A673 (cell line): ENCODE measurements around the gene CDKN3. TPM values are rescaled to one million over a fixed set of nuclear protein-coding genes. Genes with fewer than 3 reads are reported as not detected.

ENCODE experiments used
- BruUV-seq: library from RNA; stranded (reverse); fragments of 400-500 nt; replicated peaks from 2 replicates; lab custom pipeline; 2021; lab: Mats Ljungman, UMichigan
- CTCF ChIA-PET: fragments of 300-600 bp; sonication (Branson Sonifier 250); formaldehyde crosslinking; loops from one replicate; lab custom pipeline; 2022; ENCODE audit warnings: antibody characterized with exemption; lab: Charles Lee
- POLR2A ChIA-PET: fragments of 300-600 bp; sonication (Branson Sonifier 250); formaldehyde crosslinking; loops from one replicate; lab custom pipeline; 2022; ENCODE audit warnings: antibody characterized with exemption; ENCODE audit not compliant: low non-redundant PET; lab: Charles Lee
- DNase-seq: peaks from one replicate; pipeline ENCODE4 v3.0.0-alpha.2; 2015; ENCODE audit warnings: low spot score
- H3K27ac ChIP-seq: fragments of 200-600 bp; sonication (generic); 2 replicates; pipeline ENCODE4 v1.5.1; 2016; ENCODE audit warnings: mixed run types, low read depth, mild to moderate bottlenecking, mixed read lengths, antibody characterized with exemption, low read length; ENCODE audit not compliant: poor library complexity, severe bottlenecking
- H3K27me3 ChIP-seq: fragments of 200-600 bp; sonication (generic); replicated peaks from 2 replicates; pipeline ENCODE4 v1.6.1; 2017; ENCODE audit warnings: mixed run types, low read depth, mild to moderate bottlenecking, mixed read lengths, antibody characterized with exemption, low read length; ENCODE audit not compliant: insufficient read depth, poor library complexity
- H3K36me3 ChIP-seq: fragments of 200-600 bp; sonication (generic); 2 replicates; pipeline ENCODE4 v1.6.1; 2016; ENCODE audit warnings: mixed run types, mild to moderate bottlenecking, mixed read lengths, antibody characterized with exemption, low read length; ENCODE audit not compliant: insufficient read depth, poor library complexity, severe bottlenecking
- H3K4me1 ChIP-seq: fragments of 200-600 bp; sonication (generic); 2 replicates; pipeline ENCODE4 v1.6.1; 2017; ENCODE audit warnings: mixed run types, mild to moderate bottlenecking, mixed read lengths, antibody characterized with exemption, low read length; ENCODE audit not compliant: insufficient read depth, poor library complexity, severe bottlenecking
- H3K4me3 ChIP-seq: fragments of 200-600 bp; sonication (generic); 2 replicates; pipeline ENCODE4 v1.5.1; 2016; ENCODE audit warnings: low read depth, mixed run types, mild to moderate bottlenecking, mixed read lengths, low read length; ENCODE audit not compliant: poor library complexity, severe bottlenecking
- H3K9me3 ChIP-seq: fragments of 200-600 bp; sonication (generic); 2 replicates; pipeline ENCODE4 v1.6.1; 2016; ENCODE audit warnings: mixed run types, low read depth, mild to moderate bottlenecking, mixed read lengths, antibody characterized with exemption, low read length; ENCODE audit not compliant: poor library complexity, severe bottlenecking
- CTCF ChIP-seq: fragments of 300-800, 200-600 bp; sonication (generic); conservative IDR thresholded peaks from 2 replicates; pipeline ENCODE4 v1.5.1; 2017; ENCODE audit warnings: low read depth, mild to moderate bottlenecking, antibody characterized with exemption, low read length, moderate library complexity, mixed read lengths
- EZH2 ChIP-seq: fragments of 200-600 bp; sonication (generic); IDR thresholded peaks from 2 replicates; pipeline ENCODE4 v1.6.1; 2017; ENCODE audit warnings: borderline replicate concordance, low read depth, mild to moderate bottlenecking, mixed read lengths, antibody characterized with exemption, low read length; ENCODE audit not compliant: poor library complexity, severe bottlenecking
- intact Hi-C: fragments of 100-400 bp; cut with micrococcal nuclease; formaldehyde crosslinking; loops from one replicate; pipeline ENCODE4 v1.10.0; 2022; ENCODE audit not compliant: unreplicated experiment
- total RNA-seq: library from RNA; stranded (reverse); gene quantifications from 2 replicates; pipeline ENCODE4 v1.2.3, GENCODE V29; 2021

The CDKN3 gene
- total RNA-seq, 1 experiment from 2014 or later, result 108 TPM

- DNase-seq, result peak; percentile 77
- ChIA-PET POLR2A (no interaction called here), CTCF (interaction anchor here (0.6 to 1.6 kb wide), 14 partner anchors 9 to 1514 kb away, joined by 3 to 12 read pairs (median 4); no protein-coding TSS in a partner anchor)
- peaks cover 19% of the 10 kb centered on the region for H3K4me1 ChIP-seq
- no peak for TF ChIP-seq EZH2
- TF ChIP-seq CTCF, result peak; percentile 84
- no peaks in the 10 kb centered on the region for H3K36me3 ChIP-seq
- no peaks in the 10 kb centered on the region for H3K9me3 ChIP-seq
- no TSS peak for BruUV-seq
- H3K27me3 ChIP-seq, result no peaks in the 10 kb centered on the region
- intact Hi-C loops, result loop anchor here (1.0 kb wide), 1 partner anchor 935 kb away; no protein-coding TSS in a partner anchor
- H3K27ac ChIP-seq, result no peak overlapping the region
- H3K4me3 ChIP-seq, result no peak overlapping the region
These were observed 48.7 kb upstream of the CDKN3 start for GRCh38 chr14:54348001-54348611.

- no peaks in the 10 kb centered on the region for H3K9me3 ChIP-seq
- no peaks in the 10 kb centered on the region for H3K36me3 ChIP-seq
- CTCF ChIA-PET, result interaction anchor here (1.5 kb wide), 1 partner anchor 26 kb away, joined by 3 read pairs; no protein-coding TSS in a partner anchor
- H3K4me1 ChIP-seq, result peaks cover 14% of the 10 kb centered on the region
- no peak overlapping the region for H3K27ac ChIP-seq
- BruUV-seq, result no TSS peak
- intact Hi-C loops, result loop anchor here (1.0 kb wide), 1 partner anchor 936 kb away; no protein-coding TSS in a partner anchor
- peak overlapping the region; percentile 7 for H3K4me3 ChIP-seq
- H3K27me3 ChIP-seq, result no peaks in the 10 kb centered on the region
- TF ChIP-seq EZH2 (no peak), CTCF (no peak)
- peak; percentile 43 for DNase-seq
- POLR2A ChIA-PET, result no interaction called here
These were observed 47.7 kb upstream of the CDKN3 start for GRCh38 chr14:54348923-54349620.

- no peak for DNase-seq
- BruUV-seq, result no TSS peak
- intact Hi-C loops, result no loop called here
- H3K27ac ChIP-seq, result no peak overlapping the region
- H3K27me3 ChIP-seq, result no peaks in the 10 kb centered on the region
- no peak overlapping the region for H3K4me3 ChIP-seq
- TF ChIP-seq CTCF, result no peak
- TF ChIP-seq EZH2, result no peak
- ChIA-PET POLR2A (interaction anchor here (0.6 kb wide), 1 partner anchor 403 kb away, joined by 3 read pairs; no protein-coding TSS in a partner anchor), CTCF (no interaction called here)
- H3K9me3 ChIP-seq, result no peaks in the 10 kb centered on the region
- H3K36me3 ChIP-seq, result no peaks in the 10 kb centered on the region
- peaks cover 12% of the 10 kb centered on the region for H3K4me1 ChIP-seq
These were observed 47.1 kb upstream of the CDKN3 start for GRCh38 chr14:54349713-54350112.
